HG03354 (cell line): ENCODE data around the gene ZAR1.
"Not testable (repeated sequence)": the region's sequence is repeated elsewhere in the genome, so short reads cannot be mapped to it uniquely, and the experiment has no call there.

Source experiments
- ATAC-seq: cut with Tn5 transposase; IDR thresholded peaks from one replicate; pipeline ENCODE4 v1.9.1; 2021; ENCODE audit warnings: mild to moderate bottlenecking; ENCODE audit not compliant: unreplicated experiment, poor library complexity, severe bottlenecking

Gene ZAR1, protein sequence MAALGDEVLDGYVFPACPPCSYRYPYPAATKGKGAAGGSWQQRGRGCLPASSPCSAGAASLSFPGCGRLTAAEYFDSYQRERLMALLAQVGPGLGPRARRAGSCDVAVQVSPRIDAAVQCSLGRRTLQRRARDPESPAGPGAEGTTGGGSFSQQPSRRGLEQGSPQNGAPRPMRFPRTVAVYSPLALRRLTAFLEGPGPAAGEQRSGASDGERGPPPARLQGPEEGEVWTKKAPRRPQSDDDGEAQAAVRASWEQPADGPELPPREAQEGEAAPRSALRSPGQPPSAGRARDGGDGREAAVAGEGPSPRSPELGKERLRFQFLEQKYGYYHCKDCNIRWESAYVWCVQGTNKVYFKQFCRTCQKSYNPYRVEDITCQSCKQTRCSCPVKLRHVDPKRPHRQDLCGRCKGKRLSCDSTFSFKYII

GRCh38 chr4:48490012-48490679 lies at the start of gene ZAR1:
ZAR1 (plus strand) TSS chr4:48490252; CDS start chr4:48490292, 40 bp downstream.
- ATAC-seq, result peak; percentile 57

- not testable (repeated sequence) for ATAC-seq
Measured at GRCh38 chr4:48440914-48441313, 49.1 kb upstream of the ZAR1 start.

GRCh38 chr4:48445704-48446103 lies 44.3 kb upstream of the ZAR1 start:
- ATAC-seq, result no peak

- ATAC-seq, result no peak
Measured at GRCh38 chr4:48446642-48447041, 43.4 kb upstream of the ZAR1 start.

DNA sequence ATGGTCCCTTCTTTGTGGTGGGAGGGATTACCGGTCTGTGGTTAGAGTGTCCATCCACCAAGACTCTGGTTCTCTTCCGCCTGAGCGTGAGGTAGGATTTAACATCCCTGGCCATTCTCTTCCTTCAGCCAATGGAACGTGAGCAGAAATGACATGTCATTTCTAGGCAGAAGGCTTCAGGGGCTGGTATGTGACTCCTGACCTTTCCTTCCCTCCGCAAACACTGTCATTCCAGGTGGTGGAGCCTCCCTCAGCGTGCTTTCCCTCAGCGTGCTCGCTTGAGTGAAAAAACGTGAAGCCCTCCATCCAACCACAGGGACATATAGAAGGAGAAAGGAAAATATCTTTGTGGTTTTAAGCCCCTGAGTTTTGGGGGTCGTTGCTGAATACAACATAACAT lies 40.9 kb upstream of the ZAR1 start:
- no peak for ATAC-seq

GRCh38 chr4:48450740-48451139 lies 39.3 kb upstream of the ZAR1 start:
- no peak for ATAC-seq

DNA sequence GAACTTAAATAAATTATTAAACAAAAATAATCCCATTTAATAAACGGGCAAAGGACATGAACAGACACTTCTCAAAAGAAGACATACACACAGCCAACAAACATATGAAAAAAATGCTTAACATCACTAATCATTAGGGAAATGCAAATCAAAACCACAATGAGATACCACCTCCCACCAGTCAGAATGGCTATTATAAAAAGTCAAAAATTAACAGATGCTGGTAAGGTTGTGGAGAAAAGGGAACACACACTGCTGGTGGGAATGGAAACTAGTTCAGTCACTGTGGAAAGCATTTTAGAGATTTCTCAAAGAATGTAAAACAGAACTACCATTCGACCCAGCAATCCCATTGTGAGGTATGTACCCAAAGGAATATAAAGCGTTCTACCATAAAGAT lies 38.4 kb upstream of the ZAR1 start:
- peak; percentile 58 for ATAC-seq

DNA sequence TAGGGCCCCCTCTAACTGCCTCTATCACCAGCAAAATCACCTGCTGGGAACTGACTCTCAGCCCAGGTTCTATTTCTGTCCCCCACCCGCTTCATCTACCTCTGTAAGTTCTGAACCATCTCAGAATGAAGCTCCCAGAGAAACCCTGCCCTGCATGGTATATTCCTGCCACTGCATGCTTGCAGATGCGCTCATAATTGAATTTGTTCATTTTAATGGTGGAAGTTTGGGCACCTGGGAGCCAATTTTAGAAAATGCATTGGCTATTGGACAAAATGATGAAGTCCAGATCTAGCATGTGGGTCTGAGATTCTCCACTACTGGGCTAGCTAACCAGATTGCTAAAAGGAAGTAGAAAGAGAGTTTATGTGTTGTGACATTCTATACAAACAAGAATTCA lies 35.5 kb upstream of the ZAR1 start:
- ATAC-seq, result no peak

- ATAC-seq, result no peak
Measured at GRCh38 chr4:48461000-48461399, 29.1 kb upstream of the ZAR1 start.

DNA sequence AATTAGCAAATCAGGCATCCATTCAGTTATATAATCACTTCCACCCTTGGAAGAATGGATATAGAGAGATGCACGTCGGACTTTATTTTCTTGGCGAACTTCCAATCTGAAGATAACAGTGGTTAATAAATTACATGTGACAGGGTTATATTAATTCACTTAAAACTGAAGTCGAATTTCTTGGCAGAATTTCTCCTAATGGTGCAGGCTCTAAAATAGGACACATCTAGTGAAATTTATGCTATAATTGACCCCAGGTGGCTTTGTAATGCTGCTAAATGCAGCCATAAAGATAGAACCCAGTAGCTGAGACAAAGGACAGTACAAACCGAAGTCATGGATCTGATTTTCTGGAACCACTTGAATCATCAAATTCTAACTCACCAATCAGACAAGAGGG lies 27.7 kb upstream of the ZAR1 start:
- no peak for ATAC-seq

DNA sequence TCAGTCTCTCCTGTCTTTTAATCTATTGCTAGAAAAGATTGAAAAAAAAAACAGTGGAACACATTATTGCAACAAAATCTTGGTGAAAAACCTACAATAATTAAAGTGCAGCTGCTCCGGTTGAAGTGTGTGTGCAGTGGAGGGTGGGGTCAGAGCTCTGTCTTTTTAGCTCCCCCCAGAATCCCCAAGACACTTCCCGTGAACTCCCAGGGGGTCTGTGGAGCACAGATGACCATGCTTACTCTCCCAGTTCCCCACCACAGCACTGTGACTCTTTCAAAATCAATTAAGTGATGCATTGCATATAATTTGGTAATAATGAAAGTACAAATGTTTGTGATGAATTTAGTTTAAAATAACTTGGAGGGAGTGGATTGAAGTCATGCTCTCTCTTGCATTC lies 22.6 kb upstream of the ZAR1 start:
- ATAC-seq, result peak; percentile 63

- ATAC-seq, result no peak
Measured at GRCh38 chr4:48467891-48468290, 22.2 kb upstream of the ZAR1 start.

- ATAC-seq, result no peak
Measured at GRCh38 chr4:48470137-48470536, 19.9 kb upstream of the ZAR1 start.

- no peak for ATAC-seq
Measured at GRCh38 chr4:48470570-48470969, 19.5 kb upstream of the ZAR1 start.

DNA sequence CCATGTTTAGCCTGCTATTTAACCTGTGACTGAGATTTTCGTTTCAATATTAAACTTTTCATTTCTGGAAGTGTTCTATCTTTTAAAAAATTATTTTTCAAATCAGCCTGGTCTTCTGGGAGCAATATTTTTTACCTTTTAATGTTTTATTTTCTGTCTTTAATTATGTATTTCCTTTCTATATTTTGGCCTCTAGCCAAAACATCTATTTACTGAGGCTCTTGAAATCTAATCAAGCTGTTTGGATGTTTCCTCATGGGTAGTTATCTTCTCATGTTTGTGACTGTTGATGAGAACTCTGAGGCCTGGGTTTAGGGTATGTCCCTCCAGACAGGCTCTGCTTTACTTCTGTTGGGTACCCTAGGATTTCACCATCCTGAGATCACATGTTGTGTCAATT lies 17.3 kb upstream of the ZAR1 start:
- ATAC-seq, result no peak

GRCh38 chr4:48475770-48476169 lies 14.3 kb upstream of the ZAR1 start:
- no peak for ATAC-seq

- ATAC-seq, result no peak
Measured at GRCh38 chr4:48478273-48478672, 11.8 kb upstream of the ZAR1 start.

GRCh38 chr4:48481581-48481980 lies 8.5 kb upstream of the ZAR1 start:
- ATAC-seq, result no peak

GRCh38 chr4:48483006-48483776 lies 6.9 kb upstream of the ZAR1 start, which contains the start of gene SLC10A4:
SLC10A4 (plus strand) TSS chr4:48483343; CDS start chr4:48483562, 219 bp downstream.
- ATAC-seq, result no peak

DNA sequence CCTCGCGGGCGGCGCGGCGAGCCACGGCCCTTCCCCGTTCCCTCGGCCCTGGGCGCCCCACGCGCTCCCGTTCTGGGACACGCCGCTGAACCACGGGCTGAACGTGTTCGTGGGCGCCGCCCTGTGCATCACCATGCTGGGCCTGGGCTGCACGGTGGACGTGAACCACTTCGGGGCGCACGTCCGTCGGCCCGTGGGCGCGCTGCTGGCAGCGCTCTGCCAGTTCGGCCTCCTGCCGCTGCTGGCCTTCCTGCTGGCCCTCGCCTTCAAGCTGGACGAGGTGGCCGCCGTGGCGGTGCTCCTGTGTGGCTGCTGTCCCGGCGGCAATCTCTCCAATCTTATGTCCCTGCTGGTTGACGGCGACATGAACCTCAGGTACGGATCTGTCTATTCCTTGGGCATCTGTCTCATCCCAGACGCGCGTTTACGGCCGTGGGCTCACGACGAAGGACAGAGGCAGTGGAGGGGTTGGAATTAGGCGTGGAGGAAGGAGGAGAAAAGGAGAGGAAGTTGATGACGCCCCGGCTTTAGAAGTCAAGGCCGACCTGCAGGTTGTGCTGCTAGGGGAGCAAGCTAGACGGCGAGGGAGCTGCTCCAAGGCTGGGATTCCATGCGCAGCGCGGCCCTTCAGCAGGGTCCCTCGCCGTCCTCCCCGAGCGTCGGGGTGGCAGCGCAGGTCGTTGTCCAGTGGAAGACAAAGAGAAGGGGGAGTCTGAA lies 6.1 kb upstream of the ZAR1 start:
- ATAC-seq, result no peak
